Neural cell (in vitro differentiated cells): ENCODE data around the gene GPAM. TPM values are rescaled to one million over a fixed set of nuclear protein-coding genes. Genes with fewer than 3 reads are reported as not detected.

Experiments
- H2AFZ ChIP-seq: fragments of 200-600, 300-800 bp; sonication (generic), shearing (Covaris generic); 2 replicates; pipeline ENCODE4 v1.6.0; 2014; ENCODE audit warnings: low read depth, mild to moderate bottlenecking, antibody characterized with exemption, low read length, moderate library complexity
- H3F3A ChIP-seq: fragments of 200-600 bp; shearing (Covaris generic); 2 replicates; pipeline ENCODE4 v1.6.1; 2016; ENCODE audit warnings: mild to moderate bottlenecking, moderate library complexity, mixed read lengths, antibody characterized with exemption, low read length; ENCODE audit not compliant: insufficient read depth, poor library complexity, severe bottlenecking
- H3K27ac ChIP-seq: fragments of 200-600, 300-800 bp; sonication (generic), shearing (Covaris generic); 2 replicates; pipeline ENCODE4 v1.5.1; 2014; ENCODE audit warnings: mild to moderate bottlenecking, low read length, moderate library complexity
- H3K27me3 ChIP-seq: fragments of 300-800, 200-600 bp; sonication (generic), shearing (Covaris generic); 2 replicates; pipeline ENCODE4 v1.6.0; 2014; ENCODE audit warnings: mild to moderate bottlenecking, low read depth, low read length, moderate library complexity; ENCODE audit not compliant: insufficient read depth
- H3K36me3 ChIP-seq: fragments of 300-800, 200-600 bp; sonication (generic), shearing (Covaris generic); 2 replicates; pipeline ENCODE4 v1.5.1; 2014; ENCODE audit warnings: mild to moderate bottlenecking, antibody characterized with exemption, low read length, moderate library complexity; ENCODE audit not compliant: insufficient read depth
- H3K4me2 ChIP-seq: fragments of 300-800, 200-600 bp; sonication (generic), shearing (Covaris generic); 2 replicates; pipeline ENCODE4 v1.6.0; 2014; ENCODE audit warnings: mild to moderate bottlenecking, low read length
- H3K4me3 ChIP-seq: fragments of 300-800, 200-600 bp; sonication (generic), shearing (Covaris generic); 2 replicates; pipeline ENCODE4 v1.5.1; 2014; ENCODE audit warnings: mild to moderate bottlenecking, low read length, moderate library complexity
- H3K79me2 ChIP-seq: fragments of 200-600 bp; shearing (Covaris generic); replicated peaks from 2 replicates; pipeline ENCODE4 v1.6.0; 2014; ENCODE audit warnings: mild to moderate bottlenecking, low read length, moderate library complexity; ENCODE audit not compliant: insufficient read depth
- H3K9ac ChIP-seq: fragments of 300-800, 200-600 bp; sonication (generic), shearing (Covaris generic); 2 replicates; pipeline ENCODE4 v1.6.1; 2016; ENCODE audit warnings: mild to moderate bottlenecking, low read length, mixed read lengths
- H3K9me2 ChIP-seq: fragments of 200-600 bp; shearing (Covaris generic); 2 replicates; pipeline ENCODE4 v1.6.1; 2016; ENCODE audit warnings: mild to moderate bottlenecking, low read length, mixed read lengths; ENCODE audit not compliant: insufficient read depth
- H3K9me3 ChIP-seq: fragments of 200-600, 300-800 bp; sonication (generic), shearing (Covaris generic); 2 replicates; pipeline ENCODE4 v1.6.1; 2016; ENCODE audit warnings: mild to moderate bottlenecking, mixed run types, low read length, moderate library complexity, mixed read lengths
- H4K20me1 ChIP-seq: fragments of 200-600 bp; shearing (Covaris generic); 2 replicates; pipeline ENCODE4 v1.6.1; 2016; ENCODE audit warnings: mild to moderate bottlenecking, mixed run types; ENCODE audit not compliant: insufficient read depth
- EP300 ChIP-seq: fragments of 450-650 bp; conservative IDR thresholded peaks from 2 replicates; pipeline ENCODE4 v1.6.1; 2014; ENCODE audit warnings: antibody characterized with exemption, mild to moderate bottlenecking, moderate library complexity; ENCODE audit not compliant: poor library complexity, severe bottlenecking
- EZH2 ChIP-seq: fragments of 200-600, 300-800 bp; shearing (Covaris generic), sonication (generic); IDR thresholded peaks from 2 replicates; pipeline ENCODE4 v1.6.1; 2014; ENCODE audit warnings: antibody characterized with exemption, low read length, borderline replicate concordance, mild to moderate bottlenecking; ENCODE audit not compliant: insufficient read depth, poor library complexity, severe bottlenecking
- MXI1 ChIP-seq: fragments of 450-650 bp; conservative IDR thresholded peaks from 2 replicates; pipeline ENCODE4 v1.6.1; 2014; ENCODE audit warnings: antibody characterized with exemption, mild to moderate bottlenecking; ENCODE audit not compliant: poor library complexity, severe bottlenecking
- POLR2AphosphoS5 ChIP-seq: IDR thresholded peaks from 2 replicates; pipeline ENCODE4 v1.6.1; 2012
- RAD21 ChIP-seq: fragments of 450-650 bp; conservative IDR thresholded peaks from 2 replicates; pipeline ENCODE4 v1.6.1; 2014; ENCODE audit warnings: antibody characterized with exemption, mild to moderate bottlenecking, moderate library complexity
- SMC3 ChIP-seq: fragments of 450-650 bp; conservative IDR thresholded peaks from 2 replicates; pipeline ENCODE4 v1.6.1; 2014; ENCODE audit warnings: antibody characterized with exemption, mild to moderate bottlenecking, moderate library complexity; ENCODE audit not compliant: poor library complexity
- TAF1 ChIP-seq: IDR thresholded peaks from 2 replicates; pipeline ENCODE4 v1.6.1; 2012; ENCODE audit warnings: low read depth
- polyA plus RNA-seq: library from polyadenylated mRNA; depleted of rRNA; stranded (reverse); fragments of >200 nt; gene quantifications from 2 replicates; pipeline ENCODE4 v1.2.3, GENCODE V29; 2014
- TF ChIP-seq, protein P1 (sequence below): IDR thresholded peaks from 2 replicates; pipeline ENCODE4 v1.6.1; 2012; ENCODE audit warnings: borderline replicate concordance
- TF ChIP-seq, protein P2 (sequence below): fragments of 450-650 bp; IDR thresholded peaks from 2 replicates; pipeline ENCODE4 v1.5.1; 2014; ENCODE audit warnings: antibody characterized with exemption, mild to moderate bottlenecking, moderate library complexity; ENCODE audit not compliant: poor library complexity, severe bottlenecking

GPAM gene
- polyA plus RNA-seq, 1 donor from 2014 or later, result 17.3 TPM

DNA sequence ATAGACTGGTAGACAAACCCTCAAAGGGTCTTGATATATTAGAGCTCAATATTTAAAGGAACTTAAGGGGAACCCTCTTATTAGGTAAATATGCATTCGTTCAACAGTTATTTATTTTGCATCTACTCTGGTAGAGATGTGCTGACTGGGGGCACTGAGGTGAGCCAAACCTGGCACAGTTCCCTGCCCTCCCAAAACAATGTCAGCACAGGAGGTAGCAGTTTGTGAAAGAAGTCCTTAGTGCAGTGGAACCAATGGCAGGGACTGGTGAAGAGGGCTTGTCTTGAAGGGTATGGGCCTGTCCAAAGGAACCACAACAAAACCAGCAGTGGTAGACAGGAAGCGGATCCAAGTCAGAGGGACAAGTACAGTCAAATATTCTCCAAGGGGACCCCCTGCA lies 32.6 kb upstream of the GPAM start:
- Histone ChIP-seq H3K4me3 (no peak overlapping the region), H3K27ac (no peak overlapping the region), H3K4me2 (no peak overlapping the region), H3K9me2 (no peaks in the 10 kb centered on the region), H3K79me2 (no peaks in the 10 kb centered on the region), H3K9me3 (no peaks in the 10 kb centered on the region), H3K27me3 (no peaks in the 10 kb centered on the region), H4K20me1 (no peaks in the 10 kb centered on the region), H3F3A (no peaks in the 10 kb centered on the region), H3K9ac (no peak overlapping the region), H2AFZ (no peak overlapping the region), H3K36me3 (no peaks in the 10 kb centered on the region)
- TF ChIP-seq POLR2AphosphoS5 (no peak), EZH2 (no peak), SMC3 (no peak), TAF1 (no peak), RAD21 (no peak), EP300 (no peak), MXI1 (no peak)
- TF ChIP-seq, protein P1, sequence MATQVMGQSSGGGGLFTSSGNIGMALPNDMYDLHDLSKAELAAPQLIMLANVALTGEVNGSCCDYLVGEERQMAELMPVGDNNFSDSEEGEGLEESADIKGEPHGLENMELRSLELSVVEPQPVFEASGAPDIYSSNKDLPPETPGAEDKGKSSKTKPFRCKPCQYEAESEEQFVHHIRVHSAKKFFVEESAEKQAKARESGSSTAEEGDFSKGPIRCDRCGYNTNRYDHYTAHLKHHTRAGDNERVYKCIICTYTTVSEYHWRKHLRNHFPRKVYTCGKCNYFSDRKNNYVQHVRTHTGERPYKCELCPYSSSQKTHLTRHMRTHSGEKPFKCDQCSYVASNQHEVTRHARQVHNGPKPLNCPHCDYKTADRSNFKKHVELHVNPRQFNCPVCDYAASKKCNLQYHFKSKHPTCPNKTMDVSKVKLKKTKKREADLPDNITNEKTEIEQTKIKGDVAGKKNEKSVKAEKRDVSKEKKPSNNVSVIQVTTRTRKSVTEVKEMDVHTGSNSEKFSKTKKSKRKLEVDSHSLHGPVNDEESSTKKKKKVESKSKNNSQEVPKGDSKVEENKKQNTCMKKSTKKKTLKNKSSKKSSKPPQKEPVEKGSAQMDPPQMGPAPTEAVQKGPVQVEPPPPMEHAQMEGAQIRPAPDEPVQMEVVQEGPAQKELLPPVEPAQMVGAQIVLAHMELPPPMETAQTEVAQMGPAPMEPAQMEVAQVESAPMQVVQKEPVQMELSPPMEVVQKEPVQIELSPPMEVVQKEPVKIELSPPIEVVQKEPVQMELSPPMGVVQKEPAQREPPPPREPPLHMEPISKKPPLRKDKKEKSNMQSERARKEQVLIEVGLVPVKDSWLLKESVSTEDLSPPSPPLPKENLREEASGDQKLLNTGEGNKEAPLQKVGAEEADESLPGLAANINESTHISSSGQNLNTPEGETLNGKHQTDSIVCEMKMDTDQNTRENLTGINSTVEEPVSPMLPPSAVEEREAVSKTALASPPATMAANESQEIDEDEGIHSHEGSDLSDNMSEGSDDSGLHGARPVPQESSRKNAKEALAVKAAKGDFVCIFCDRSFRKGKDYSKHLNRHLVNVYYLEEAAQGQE, result no peak
- TF ChIP-seq, protein P2, sequence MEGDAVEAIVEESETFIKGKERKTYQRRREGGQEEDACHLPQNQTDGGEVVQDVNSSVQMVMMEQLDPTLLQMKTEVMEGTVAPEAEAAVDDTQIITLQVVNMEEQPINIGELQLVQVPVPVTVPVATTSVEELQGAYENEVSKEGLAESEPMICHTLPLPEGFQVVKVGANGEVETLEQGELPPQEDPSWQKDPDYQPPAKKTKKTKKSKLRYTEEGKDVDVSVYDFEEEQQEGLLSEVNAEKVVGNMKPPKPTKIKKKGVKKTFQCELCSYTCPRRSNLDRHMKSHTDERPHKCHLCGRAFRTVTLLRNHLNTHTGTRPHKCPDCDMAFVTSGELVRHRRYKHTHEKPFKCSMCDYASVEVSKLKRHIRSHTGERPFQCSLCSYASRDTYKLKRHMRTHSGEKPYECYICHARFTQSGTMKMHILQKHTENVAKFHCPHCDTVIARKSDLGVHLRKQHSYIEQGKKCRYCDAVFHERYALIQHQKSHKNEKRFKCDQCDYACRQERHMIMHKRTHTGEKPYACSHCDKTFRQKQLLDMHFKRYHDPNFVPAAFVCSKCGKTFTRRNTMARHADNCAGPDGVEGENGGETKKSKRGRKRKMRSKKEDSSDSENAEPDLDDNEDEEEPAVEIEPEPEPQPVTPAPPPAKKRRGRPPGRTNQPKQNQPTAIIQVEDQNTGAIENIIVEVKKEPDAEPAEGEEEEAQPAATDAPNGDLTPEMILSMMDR, result no peak

DNA sequence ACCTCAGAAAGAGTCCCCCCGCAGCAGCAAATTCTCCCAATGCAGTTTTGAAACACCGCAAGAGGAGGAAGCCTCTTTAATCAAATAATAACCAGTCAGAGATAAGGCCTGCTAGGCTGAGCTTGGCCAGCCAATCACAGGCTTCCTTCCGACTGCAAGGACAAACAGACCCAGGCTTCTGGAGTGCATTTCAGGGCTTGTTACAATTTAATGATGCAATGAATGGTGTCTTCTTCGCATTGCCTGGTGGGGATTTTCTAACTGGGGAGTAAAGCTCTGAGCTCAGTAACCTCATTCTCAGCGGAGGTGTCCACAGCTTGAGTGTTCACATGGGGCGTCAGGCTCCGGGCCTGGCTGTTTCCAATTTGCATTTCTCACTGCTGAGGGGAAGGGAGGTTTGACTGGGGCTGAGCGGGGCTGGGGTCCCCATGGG lies 31.8 kb upstream of the GPAM start:
- H3F3A ChIP-seq, result no peaks in the 10 kb centered on the region
- H3K9me3 ChIP-seq, result no peaks in the 10 kb centered on the region
- no peak overlapping the region for H3K9ac ChIP-seq
- H4K20me1 ChIP-seq, result no peaks in the 10 kb centered on the region
- no peaks in the 10 kb centered on the region for H3K79me2 ChIP-seq
- no peak overlapping the region for H3K4me3 ChIP-seq
- no peaks in the 10 kb centered on the region for H3K27me3 ChIP-seq
- no peak overlapping the region for H3K27ac ChIP-seq
- H3K9me2 ChIP-seq, result no peaks in the 10 kb centered on the region
- no peaks in the 10 kb centered on the region for H3K36me3 ChIP-seq
- H2AFZ ChIP-seq, result no peak overlapping the region
- TF ChIP-seq POLR2AphosphoS5, result no peak
- no peak for TF ChIP-seq MXI1
- no peak for TF ChIP-seq TAF1
- TF ChIP-seq, protein P1, result no peak
- TF ChIP-seq SMC3, result no peak
- TF ChIP-seq EP300, result no peak
- TF ChIP-seq EZH2, result no peak
- TF ChIP-seq, protein P2, result no peak
- TF ChIP-seq RAD21, result no peak
- no peak overlapping the region for H3K4me2 ChIP-seq
